Thymus (tissue), 11 donors: ENCODE measurements around the gene OCIAD2. TPM values are rescaled to one million over a fixed set of nuclear protein-coding genes. Genes with fewer than 3 reads are reported as not detected.
"Not testable (repeated sequence)": the region's sequence is repeated elsewhere in the genome, so short reads cannot be mapped to it uniquely, and the experiment has no call there.

Experiments
- DNase-seq, 9 donors: peaks; one replicate each; pipeline ENCODE4 v3.0.0-alpha.2; 2013; ENCODE audit warnings: low spot score in 9 of 9, low read depth in 6 of 9, missing footprints in 1 of 9
- H3K27ac ChIP-seq, 2 donors: one replicate each; pipeline ENCODE4 v1.5.1; 2013; ENCODE audit warnings: control low read depth in 1 of 2, low read depth in 1 of 2, low read length in 1 of 2, mild to moderate bottlenecking in 1 of 2, moderate library complexity in 1 of 2
- H3K27me3 ChIP-seq, 2 donors: one replicate each; pipeline ENCODE4 v1.5.1; 2013; ENCODE audit warnings: low read length in 1 of 2; ENCODE audit not compliant: control insufficient read depth in 2 of 2, insufficient read depth in 1 of 2
- H3K36me3 ChIP-seq, 2 donors: one replicate each; pipeline ENCODE4 v1.5.1; 2013; ENCODE audit warnings: low read length in 1 of 2, mild to moderate bottlenecking in 1 of 2, moderate library complexity in 1 of 2; ENCODE audit not compliant: control insufficient read depth in 2 of 2, insufficient read depth in 2 of 2
- H3K4me1 ChIP-seq, 2 donors: one replicate each; pipeline ENCODE4 v1.5.1; 2013; ENCODE audit warnings: low read length in 2 of 2; ENCODE audit not compliant: control insufficient read depth in 2 of 2, insufficient read depth in 2 of 2
- H3K4me3 ChIP-seq, 2 donors: one replicate each; pipeline ENCODE4 v1.5.1; 2013; ENCODE audit warnings: low read length in 2 of 2, control low read depth in 1 of 2, mild to moderate bottlenecking in 1 of 2
- H3K9me3 ChIP-seq, 2 donors: one replicate each; pipeline ENCODE4 v1.5.1; 2013; ENCODE audit warnings: low read length in 1 of 2, mild to moderate bottlenecking in 1 of 2; ENCODE audit not compliant: control insufficient read depth in 2 of 2, insufficient read depth in 1 of 2
- WGBS: extraction: QIAGEN DNeasy Blood & Tissue Kit; methylation state at CpG from one replicate; pipeline ENCODE4 v1.1.7; 2013; 5-methylcytosine and 5-hydroxymethylcytosine counted together
- polyA plus RNA-seq: library from polyadenylated mRNA; stranded (reverse); fragments of 200-250 nt; gene quantifications from one replicate; pipeline ENCODE4 v1.2.3, GENCODE V29; 2013
- total RNA-seq: library from RNA; stranded (reverse); fragments of 120-200 nt; gene quantifications from one replicate; pipeline ENCODE4 v1.2.4, GENCODE V29; 2013
- donor health status: healthy.

Gene OCIAD2
- total and polyA plus RNA-seq, 2 donors = 75.8 to 106 TPM

DNA sequence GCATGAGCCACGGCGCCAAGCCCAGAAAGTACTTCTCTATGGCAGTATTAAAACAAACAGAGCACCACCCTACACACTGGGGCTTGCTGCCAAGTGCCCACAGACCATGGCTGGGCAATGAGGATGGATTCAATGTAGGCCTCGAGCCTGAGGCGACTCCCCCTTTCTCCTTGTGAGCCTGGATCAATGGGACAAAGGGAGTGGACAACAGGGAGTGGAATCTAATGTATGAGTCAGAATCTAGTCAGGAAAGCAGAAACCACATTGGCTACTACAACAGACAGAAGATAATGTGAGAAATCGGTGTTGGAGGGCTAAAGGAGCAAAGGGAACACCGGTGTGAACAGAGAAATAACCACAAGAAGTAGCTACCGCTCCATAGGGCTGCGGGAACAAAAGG lies 37.7 kb upstream of the OCIAD2 start:
- no peak overlapping the region for H3K27ac ChIP-seq
- H3K4me1 ChIP-seq = peaks cover 0 to 11% of the 10 kb centered on the region in 2 donors
- peaks cover 0 to 2% of the 10 kb centered on the region in 2 donors for H3K27me3 ChIP-seq
- H3K36me3 ChIP-seq = no peaks in the 10 kb centered on the region
- H3K9me3 ChIP-seq = no peaks in the 10 kb centered on the region
- DNase-seq = peak in 1 of 9 donors; percentile 5
- 93% methylated on average over 8 of the region's 8 CpGs for WGBS
- no peak overlapping the region for H3K4me3 ChIP-seq

DNA sequence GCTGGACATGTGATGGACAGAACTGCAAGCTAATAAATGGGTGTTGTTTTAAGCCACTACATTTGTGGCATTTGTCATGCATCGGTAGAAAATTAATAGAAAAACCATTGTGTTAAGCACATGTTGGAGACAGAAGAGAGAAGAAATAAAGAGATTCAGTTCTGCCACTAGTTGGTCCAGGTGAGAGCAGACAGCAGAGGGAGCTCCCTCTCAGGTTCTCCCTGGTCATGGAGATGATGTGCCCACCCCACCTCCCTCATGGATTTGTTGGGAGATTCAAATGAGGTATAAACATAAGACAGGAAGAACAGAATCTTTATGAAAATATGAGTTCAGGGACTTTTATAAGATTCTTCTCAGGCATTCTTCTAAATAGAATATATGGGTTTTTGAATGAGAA lies 36.8 kb upstream of the OCIAD2 start:
- peaks cover 2% of the 10 kb centered on the region in 2 donors for H3K9me3 ChIP-seq
- H3K4me1 ChIP-seq = peaks cover 0 to 11% of the 10 kb centered on the region in 2 donors
- DNase-seq = no peak
- no peak overlapping the region for H3K4me3 ChIP-seq
- 86% methylated on average over 1 of the region's 1 CpG for WGBS
- no peaks in the 10 kb centered on the region for H3K36me3 ChIP-seq
- peaks cover 0 to 2% of the 10 kb centered on the region in 2 donors for H3K27me3 ChIP-seq
- peak overlapping the region in 1 of 2 donors; percentile 18 for H3K27ac ChIP-seq

DNA sequence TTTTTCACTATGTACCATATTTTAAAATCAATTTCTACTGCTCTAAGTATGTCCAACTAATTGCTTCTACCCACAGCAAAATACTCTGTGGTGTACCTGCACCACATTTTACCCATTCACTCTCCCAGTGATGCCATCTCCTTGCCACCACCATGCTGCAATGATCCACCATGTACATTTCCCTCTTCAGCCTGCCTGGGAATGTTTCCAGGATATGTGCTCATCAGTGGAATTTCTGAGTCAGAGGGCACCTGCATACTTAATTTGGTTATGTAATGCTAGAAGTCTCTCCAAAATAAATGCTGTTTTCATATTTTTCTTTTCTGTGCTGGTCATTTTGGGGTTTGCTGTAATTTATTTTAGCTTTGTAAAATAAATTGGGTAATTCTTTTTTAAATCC lies 33.2 kb upstream of the OCIAD2 start:
- H3K27me3 ChIP-seq = peaks cover 0 to 2% of the 10 kb centered on the region in 2 donors
- DNase-seq = no peak
- H3K4me1 ChIP-seq = peaks cover 0 to 7% of the 10 kb centered on the region in 2 donors
- H3K27ac ChIP-seq = no peak overlapping the region
- peaks cover 2 to 5% of the 10 kb centered on the region in 2 donors for H3K9me3 ChIP-seq
- H3K4me3 ChIP-seq = no peak overlapping the region
- H3K36me3 ChIP-seq = no peaks in the 10 kb centered on the region

DNA sequence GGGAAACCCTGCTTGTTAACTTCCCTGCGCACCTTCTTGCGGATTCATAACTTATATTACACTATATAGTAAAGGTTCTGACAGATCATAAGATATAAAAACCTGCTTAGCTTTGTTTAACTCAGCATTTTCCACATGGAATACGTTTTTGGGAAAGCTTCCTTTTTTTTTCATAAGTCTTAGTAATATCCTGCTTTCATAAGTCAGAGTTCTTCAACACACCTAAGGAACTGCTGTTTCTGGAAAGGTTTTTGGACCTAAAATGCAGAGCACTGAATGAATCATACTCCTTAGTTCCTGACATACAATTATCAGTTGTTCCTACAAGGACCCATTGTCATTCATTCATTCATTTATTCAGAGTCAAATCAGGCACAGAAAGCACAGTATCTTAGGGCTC lies 32.3 kb upstream of the OCIAD2 start:
- Histone ChIP-seq H3K9me3 (peaks cover 2 to 5% of the 10 kb centered on the region in 2 donors), H3K36me3 (no peaks in the 10 kb centered on the region), H3K4me1 (no peaks in the 10 kb centered on the region), H3K4me3 (no peak overlapping the region), H3K27ac (no peak overlapping the region), H3K27me3 (peaks cover 0 to 2% of the 10 kb centered on the region in 2 donors)
- WGBS = 94% methylated on average over 3 of the region's 3 CpGs
- no peak for DNase-seq

DNA sequence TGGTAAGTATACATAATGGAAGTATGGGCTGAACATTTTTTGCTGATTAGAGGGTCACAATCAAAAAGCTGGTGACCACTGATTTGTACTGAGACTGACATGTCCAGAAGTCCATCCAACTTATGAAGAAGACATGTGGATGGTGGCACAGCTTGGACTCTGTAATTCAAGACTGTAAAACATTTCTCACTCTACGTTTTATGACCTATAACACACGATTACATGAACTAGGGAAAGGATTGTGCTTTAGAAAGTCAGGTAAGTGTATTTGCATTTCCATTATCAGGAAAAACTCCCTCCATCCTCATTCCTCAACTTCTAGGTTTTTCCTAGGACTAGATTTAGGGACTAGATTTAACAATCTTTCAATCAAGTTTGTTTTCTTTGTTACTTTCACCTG lies 30.5 kb upstream of the OCIAD2 start:
- no peak for DNase-seq
- WGBS = 95% methylated on average over 2 of the region's 2 CpGs
- no peaks in the 10 kb centered on the region for H3K4me1 ChIP-seq
- H3K9me3 ChIP-seq = peaks cover 2 to 5% of the 10 kb centered on the region in 2 donors
- no peak overlapping the region for H3K4me3 ChIP-seq
- H3K27me3 ChIP-seq = peaks cover 0 to 2% of the 10 kb centered on the region in 2 donors
- no peak overlapping the region for H3K27ac ChIP-seq
- no peaks in the 10 kb centered on the region for H3K36me3 ChIP-seq

DNA sequence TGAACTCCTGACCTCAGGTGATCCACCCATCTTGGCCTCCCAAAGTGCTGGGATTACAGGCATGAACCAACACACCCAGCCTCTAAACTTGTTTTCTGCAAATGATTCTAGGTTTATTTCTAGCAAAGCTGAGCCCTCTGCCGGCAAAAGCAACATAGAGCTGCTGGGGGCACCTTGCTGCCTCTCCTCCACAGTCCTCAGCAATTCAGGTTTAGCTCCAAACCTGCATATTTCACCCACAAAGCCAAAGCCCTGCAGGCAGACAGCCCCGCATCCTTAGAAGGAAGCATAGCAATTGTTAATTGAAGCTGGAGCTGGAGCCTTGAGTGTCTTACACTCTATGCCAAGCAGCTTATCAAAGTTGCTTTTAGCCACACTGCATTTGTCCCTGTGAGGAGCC lies 24.9 kb upstream of the OCIAD2 start:
- H3K36me3 ChIP-seq = no peaks in the 10 kb centered on the region
- H3K27ac ChIP-seq = no peak overlapping the region
- H3K9me3 ChIP-seq = peaks cover 0 to 4% of the 10 kb centered on the region in 2 donors
- DNase-seq = no peak
- no peak overlapping the region for H3K4me3 ChIP-seq
- 98% methylated on average over 2 of the region's 2 CpGs for WGBS
- no peaks in the 10 kb centered on the region for H3K27me3 ChIP-seq
- no peaks in the 10 kb centered on the region for H3K4me1 ChIP-seq

DNA sequence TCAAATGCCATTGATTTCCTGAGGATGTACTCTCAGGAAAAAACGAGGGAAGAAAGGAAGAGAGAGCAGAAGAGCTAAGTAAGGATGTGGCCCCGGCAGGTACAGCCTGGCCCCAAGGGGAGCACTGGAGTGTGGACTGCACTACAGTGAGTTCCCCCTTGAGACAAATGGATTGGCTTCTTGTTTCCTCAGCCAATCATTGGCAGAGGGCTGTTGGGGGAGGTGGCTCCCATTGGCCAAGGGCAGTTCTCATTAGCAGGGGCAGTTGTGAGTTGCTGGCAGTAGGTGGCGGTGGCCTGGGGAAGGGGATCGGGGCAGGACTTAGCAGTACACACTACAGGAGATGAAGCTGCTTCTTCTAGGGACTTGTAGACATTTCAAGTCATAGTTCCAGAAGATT lies 24.1 kb upstream of the OCIAD2 start:
- Histone ChIP-seq H3K4me1 (no peaks in the 10 kb centered on the region), H3K36me3 (no peaks in the 10 kb centered on the region), H3K9me3 (peaks cover 0 to 4% of the 10 kb centered on the region in 2 donors), H3K4me3 (no peak overlapping the region), H3K27ac (no peak overlapping the region), H3K27me3 (no peaks in the 10 kb centered on the region)
- WGBS = 92% methylated on average over 4 of the region's 4 CpGs
- no peak for DNase-seq

DNA sequence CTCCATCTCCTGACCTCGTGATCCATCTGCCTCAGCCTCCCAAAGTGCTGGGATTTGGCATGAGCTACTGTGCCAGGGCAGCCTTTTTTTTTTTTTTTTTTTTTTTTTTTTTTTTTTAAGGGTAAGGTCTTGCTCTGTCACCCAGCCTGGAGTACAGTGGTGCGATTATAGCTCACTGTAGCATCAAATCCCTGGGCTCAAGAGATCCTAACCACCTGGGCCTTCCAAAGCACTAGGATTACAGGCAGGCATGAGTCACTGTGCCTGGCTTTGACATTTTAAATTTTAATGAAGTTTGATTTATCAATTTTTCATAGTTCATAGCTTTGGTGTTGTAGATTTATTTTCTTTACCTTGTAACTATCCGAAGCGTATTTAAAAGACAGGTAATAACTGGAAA lies 17.8 kb upstream of the OCIAD2 start:
- Histone ChIP-seq H3K27me3 (no peaks in the 10 kb centered on the region), H3K4me1 (no peaks in the 10 kb centered on the region), H3K36me3 (no peaks in the 10 kb centered on the region), H3K27ac (no peak overlapping the region), H3K9me3 (peaks cover 0 to 11% of the 10 kb centered on the region in 2 donors), H3K4me3 (no peak overlapping the region)
- DNase-seq = no peak
- 98% methylated on average over 4 of the region's 4 CpGs for WGBS

DNA sequence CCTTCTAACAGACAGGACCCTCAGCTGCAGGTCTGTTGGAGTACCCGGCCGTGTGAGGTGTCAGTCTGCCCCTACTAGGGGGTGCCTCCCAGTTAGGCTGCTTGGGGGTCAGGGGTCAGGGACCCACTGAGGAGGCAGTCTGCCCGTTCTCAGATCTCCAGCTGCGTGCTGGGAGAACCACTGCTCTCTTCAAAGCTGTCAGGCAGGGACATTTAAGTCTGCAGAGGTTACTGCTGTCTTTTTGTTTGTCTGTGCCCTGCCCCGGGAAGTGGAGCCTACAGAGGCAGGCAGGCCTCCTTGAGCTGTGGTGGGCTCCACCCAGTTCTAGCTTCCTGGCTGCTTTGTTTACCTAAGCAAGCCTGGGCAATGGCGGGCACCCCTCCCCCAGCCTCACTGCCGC lies 16.5 kb upstream of the OCIAD2 start:
- H3K9me3 ChIP-seq, DNase-seq, H3K27ac ChIP-seq, H3K36me3 ChIP-seq, H3K27me3 ChIP-seq, H3K4me1 ChIP-seq, H3K4me3 ChIP-seq: not testable (repeated sequence)
- WGBS = 92% methylated on average over 6 of the region's 7 CpGs

DNA sequence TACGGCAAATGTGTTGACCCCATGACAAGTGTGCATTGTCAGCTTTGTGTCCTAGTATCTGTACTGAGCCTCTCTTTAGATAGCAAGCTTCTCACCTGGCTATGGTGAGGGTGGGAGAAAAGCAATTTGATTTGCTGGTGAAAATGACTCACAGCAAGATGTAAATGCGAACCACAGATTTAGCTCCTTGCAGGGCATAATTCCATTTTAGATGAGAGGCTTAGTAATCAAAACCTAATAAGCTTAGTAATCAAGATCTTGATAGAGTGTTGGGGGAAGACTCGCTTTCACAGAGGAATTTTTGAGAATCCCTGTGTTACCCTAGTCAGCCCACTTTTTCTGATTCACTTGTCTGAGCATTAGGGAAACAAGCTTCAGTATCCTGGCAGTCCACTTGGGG lies 7.7 kb upstream of the OCIAD2 start:
- DNase-seq = no peak
- WGBS = 96% methylated on average over 3 of the region's 3 CpGs
- Histone ChIP-seq H3K4me1 (no peaks in the 10 kb centered on the region), H3K27me3 (no peaks in the 10 kb centered on the region), H3K36me3 (no peaks in the 10 kb centered on the region), H3K9me3 (no peaks in the 10 kb centered on the region), H3K27ac (no peak overlapping the region), H3K4me3 (no peak overlapping the region)
